GM12865 (cell line): ENCODE data around the gene RAB4A.

Experiments used
- DNase-seq: peaks from one replicate; pipeline ENCODE4 v3.0.0; 2010; ENCODE audit warnings: low read depth
- H3K4me3 ChIP-seq: 2 replicates; pipeline ENCODE4 v1.5.1; 2011; ENCODE audit warnings: mild to moderate bottlenecking, low read depth, low read length, control low read depth
- TF ChIP-seq, protein P1 (sequence below): IDR thresholded peaks from 2 replicates; pipeline ENCODE4 v1.5.1; 2011; ENCODE audit warnings: low read length, control low read depth, low read depth, inconsistent platforms; ENCODE audit not compliant: insufficient read depth; ENCODE audit errors: missing control alignments

Gene RAB4A

GRCh38 chr1:229227298-229227919, 43.5 kb upstream of the RAB4A start:
- H3K4me3 ChIP-seq: no peak overlapping the region
- DNase-seq: peak; percentile 73
- TF ChIP-seq, protein P1, sequence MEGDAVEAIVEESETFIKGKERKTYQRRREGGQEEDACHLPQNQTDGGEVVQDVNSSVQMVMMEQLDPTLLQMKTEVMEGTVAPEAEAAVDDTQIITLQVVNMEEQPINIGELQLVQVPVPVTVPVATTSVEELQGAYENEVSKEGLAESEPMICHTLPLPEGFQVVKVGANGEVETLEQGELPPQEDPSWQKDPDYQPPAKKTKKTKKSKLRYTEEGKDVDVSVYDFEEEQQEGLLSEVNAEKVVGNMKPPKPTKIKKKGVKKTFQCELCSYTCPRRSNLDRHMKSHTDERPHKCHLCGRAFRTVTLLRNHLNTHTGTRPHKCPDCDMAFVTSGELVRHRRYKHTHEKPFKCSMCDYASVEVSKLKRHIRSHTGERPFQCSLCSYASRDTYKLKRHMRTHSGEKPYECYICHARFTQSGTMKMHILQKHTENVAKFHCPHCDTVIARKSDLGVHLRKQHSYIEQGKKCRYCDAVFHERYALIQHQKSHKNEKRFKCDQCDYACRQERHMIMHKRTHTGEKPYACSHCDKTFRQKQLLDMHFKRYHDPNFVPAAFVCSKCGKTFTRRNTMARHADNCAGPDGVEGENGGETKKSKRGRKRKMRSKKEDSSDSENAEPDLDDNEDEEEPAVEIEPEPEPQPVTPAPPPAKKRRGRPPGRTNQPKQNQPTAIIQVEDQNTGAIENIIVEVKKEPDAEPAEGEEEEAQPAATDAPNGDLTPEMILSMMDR: peak; percentile 72

DNA sequence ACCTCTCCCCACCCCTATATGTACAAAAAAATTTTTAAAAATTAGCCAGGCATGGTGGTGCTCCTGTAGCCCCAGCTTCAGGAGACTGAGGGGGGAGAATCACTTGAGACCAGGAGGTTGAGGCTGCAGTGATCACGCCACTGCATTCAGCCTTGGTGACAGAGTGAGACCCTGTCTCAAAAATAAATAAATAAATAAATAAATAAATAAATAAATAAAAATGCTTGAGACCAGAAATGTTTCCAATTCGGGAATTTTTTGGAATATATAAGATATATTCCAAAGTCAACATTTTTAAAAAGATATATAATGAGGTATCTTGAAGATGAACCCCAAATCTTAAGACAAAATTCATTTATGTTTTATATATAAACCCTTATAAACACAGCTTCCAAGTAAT, 42.4 kb upstream of the RAB4A start:
- TF ChIP-seq, protein P1: no peak
- H3K4me3 ChIP-seq: no peak overlapping the region

GRCh38 chr1:229229137-229229720, 41.7 kb upstream of the RAB4A start:
- TF ChIP-seq, protein P1: no peak
- no peak for DNase-seq
- no peak overlapping the region for H3K4me3 ChIP-seq

More for the DNA sequence above, 42.4 kb upstream of the RAB4A start:
- no peak for DNase-seq

- TF ChIP-seq, protein P1: no peak
- H3K4me3 ChIP-seq: no peak overlapping the region
- no peak for DNase-seq
Measured at GRCh38 chr1:229229721-229230139, 41.2 kb upstream of the RAB4A start.

GRCh38 chr1:229230140-229230892, 40.6 kb upstream of the RAB4A start:
- no peak overlapping the region for H3K4me3 ChIP-seq
- TF ChIP-seq, protein P1: no peak
- DNase-seq: no peak

GRCh38 chr1:229230893-229231753, 39.8 kb upstream of the RAB4A start:
- H3K4me3 ChIP-seq: no peak overlapping the region
- TF ChIP-seq, protein P1: no peak
- DNase-seq: no peak
